WTC11 (cell line): Measurements from ENCODE around the gene MTREX.

Experiments
- CREB1 ChIP-seq: sonication (generic); formaldehyde crosslinking; IDR thresholded peaks from 2 replicates; pipeline ENCODE4 v1.8.0; 2023; ENCODE audit warnings: mild to moderate bottlenecking, missing genetic modification reagents
- CTCF ChIP-seq: fragments of 200-600 bp; IDR thresholded peaks from 2 replicates; pipeline ENCODE4 v1.8.0; 2022; ENCODE audit warnings: antibody characterized with exemption
- E2F4 ChIP-seq: sonication (generic); formaldehyde crosslinking; IDR thresholded peaks from 2 replicates; pipeline ENCODE4 v1.8.1; 2022; ENCODE audit warnings: low read depth, mild to moderate bottlenecking, moderate library complexity, missing genetic modification reagents, borderline replicate concordance
- ESRRA ChIP-seq: sonication (generic); formaldehyde crosslinking; IDR thresholded peaks from 2 replicates; pipeline ENCODE4 v1.8.1; 2022; ENCODE audit warnings: mild to moderate bottlenecking, missing genetic modification reagents, borderline replicate concordance
- TCF7 ChIP-seq: sonication (generic); formaldehyde crosslinking; IDR thresholded peaks from 2 replicates; pipeline ENCODE4 v1.8.0; 2022; ENCODE audit warnings: mild to moderate bottlenecking, low read depth, missing genetic modification reagents, moderate library complexity
- ZBTB21 ChIP-seq: sonication (generic); formaldehyde crosslinking; IDR thresholded peaks from 2 replicates; pipeline ENCODE4 v1.8.1; 2023; ENCODE audit warnings: mild to moderate bottlenecking, missing genetic modification reagents, borderline replicate concordance

GRCh38 chr5:55307383-55308253, at the start of gene MTREX, which contains the start of gene DHX29:
- TF ChIP-seq CREB1 (no peak), ZBTB21 (no peak), ESRRA (CRISPR knock-in tag) (no peak), CTCF (no peak), TCF7 (CRISPR knock-in tag) (no peak), E2F4 (CRISPR knock-in tag) (no peak)
